A549 (cell line): Measurements from ENCODE around the gene UBXN2A. TPM values are rescaled to one million over a fixed set of nuclear protein-coding genes. Genes with fewer than 3 reads are reported as not detected.

Experiments
- ATAC-seq, 2 experiments: fragments of 200-7000 bp in 1 of 2; fragments of >200 bp in 1 of 2; cut with Nextera tagmentation in 1 of 2; cut with Tn5 transposase in 1 of 2; 3 replicates each; pipeline versions ENCODE4 v1.8.0 to v1.9.1; 2018 to 2020; ENCODE audit warnings: mild to moderate bottlenecking in 1 of 2, moderate library complexity in 1 of 2
- CTCF ChIA-PET: fragments of 300-600 bp; sonication (Branson Sonifier 250); formaldehyde crosslinking; extraction: SDS; loops from one replicate; lab custom pipeline; 2021; ENCODE audit warnings: antibody characterized with exemption, inconsistent platforms; lab: Yijun Ruan, JAX
- POLR2A ChIA-PET: fragments of 350-600 bp; formaldehyde crosslinking; extraction: SDS; loops from one replicate; lab custom pipeline; 2021; ENCODE audit warnings: antibody characterized with exemption, inconsistent platforms; lab: Yijun Ruan, JAX
- DNase-seq, 2 experiments: peaks; one replicate each; pipeline versions ENCODE4 v3.0.0 to v3.0.0-alpha.2; 2011 to 2016; ENCODE audit warnings: low read depth in 1 of 2, low spot score in 1 of 2
- FAIRE-seq: peaks from 2 replicates; lab custom pipeline; 2011; peaks lifted over from hg19 to GRCh38; lab: Jason Lieb, UNC
- H3K27ac ChIP-seq, 2 experiments: fragments of >200 bp; sonication (Bioruptor Twin); formaldehyde crosslinking; 3 replicates each; pipeline ENCODE4 v1.5.1; 2016 to 2017
- H3K4me1 ChIP-seq: fragments of >200 bp; sonication (Bioruptor Twin); formaldehyde crosslinking; 3 replicates; pipeline ENCODE4 v1.6.1; 2016
- H3K4me2 ChIP-seq: fragments of >200 bp; sonication (Bioruptor Twin); formaldehyde crosslinking; 3 replicates; pipeline ENCODE4 v1.6.1; 2016
- H3K4me3 ChIP-seq: fragments of >200 bp; sonication (Bioruptor Twin); formaldehyde crosslinking; 3 replicates; pipeline ENCODE4 v1.5.1; 2016
- H3K9me3 ChIP-seq: fragments of >200 bp; sonication (Bioruptor Twin); formaldehyde crosslinking; 3 replicates; pipeline ENCODE4 v1.6.1; 2016
- CEBPB ChIP-seq, 2 experiments: fragments of >200 bp in 1 of 2; sonication (Bioruptor Twin) in 1 of 2; formaldehyde crosslinking in 1 of 2; IDR thresholded peaks; 2 replicates each; pipeline ENCODE4 v1.6.1; 2012 to 2016
- CHD2 ChIP-seq: fragments of 150-350 bp; IDR thresholded peaks from 2 replicates; pipeline ENCODE4 v1.6.1; 2014; ENCODE audit warnings: low read length; ENCODE audit not compliant: partially characterized antibody
- CHD4 ChIP-seq: fragments of 200-600 bp; sonication (generic); IDR thresholded peaks from 2 replicates; pipeline ENCODE4 v1.6.1; 2016; ENCODE audit warnings: antibody characterized with exemption, mild to moderate bottlenecking, borderline replicate concordance
- EHF ChIP-seq: fragments of 250-450 bp; sonication (Bioruptor Pico); IDR thresholded peaks from 2 replicates; pipeline ENCODE4 v1.5.0; 2020; ENCODE audit warnings: mild to moderate bottlenecking
- EHMT2 ChIP-seq: fragments of 200-600 bp; sonication (generic); IDR thresholded peaks from 2 replicates; pipeline ENCODE4 v1.6.1; 2016; ENCODE audit warnings: antibody characterized with exemption, low read depth, mild to moderate bottlenecking, moderate library complexity
- FOSB ChIP-seq: fragments of 250-450 bp; sonication (Bioruptor Pico); IDR thresholded peaks from 2 replicates; pipeline ENCODE4 v1.5.0; 2020; ENCODE audit warnings: mild to moderate bottlenecking, moderate library complexity
- FOSL2 ChIP-seq, 2 experiments: fragments of 450-650 bp in 1 of 2; fragments of >200 bp in 1 of 2; sonication (Bioruptor Twin) in 1 of 2; formaldehyde crosslinking; IDR thresholded peaks; 2 replicates each; pipeline versions ENCODE4 v1.5.0 to v1.6.1; 2016 to 2020; ENCODE audit warnings: mild to moderate bottlenecking in 1 of 2, moderate library complexity in 1 of 2
- FOXS1 ChIP-seq: fragments of 250-450 bp; sonication (Bioruptor Pico); IDR thresholded peaks from 2 replicates; pipeline ENCODE4 v1.5.0; 2020; ENCODE audit warnings: mild to moderate bottlenecking, moderate library complexity
- HOXB5 ChIP-seq: fragments of 250-450 bp; sonication (Bioruptor Pico); IDR thresholded peaks from 2 replicates; pipeline ENCODE4 v1.5.0; 2020; ENCODE audit warnings: mild to moderate bottlenecking, moderate library complexity
- MAZ ChIP-seq: fragments of 150-350 bp; IDR thresholded peaks from 2 replicates; pipeline ENCODE4 v1.6.1; 2014; ENCODE audit warnings: antibody characterized with exemption, low read depth, low read length, borderline replicate concordance
- NPAS2 ChIP-seq: fragments of 250-450 bp; sonication (Bioruptor Pico); IDR thresholded peaks from 2 replicates; pipeline ENCODE4 v1.8.0; 2022; ENCODE audit warnings: mild to moderate bottlenecking, moderate library complexity, borderline replicate concordance
- NR3C1 ChIP-seq: fragments of >200 bp; sonication (Bioruptor Twin); formaldehyde crosslinking; IDR thresholded peaks from 3 replicates; pipeline ENCODE4 v1.6.1; 2017
- POLR2AphosphoS2 ChIP-seq: conservative IDR thresholded peaks from 2 replicates; pipeline ENCODE4 v1.6.1; 2012; ENCODE audit warnings: low read length, improper control_type of control experiment, inconsistent platforms
- RAD21 ChIP-seq, 2 experiments: fragments of >200 bp in 1 of 2; sonication (Bioruptor Twin) in 1 of 2; formaldehyde crosslinking in 1 of 2; IDR thresholded peaks in 1 of 2; conservative IDR thresholded peaks in 1 of 2; 2 replicates in 1 of 2; 3 replicates in 1 of 2; pipeline ENCODE4 v1.6.1; 2012 to 2018; ENCODE audit warnings: inconsistent platforms in 1 of 2
- RARB ChIP-seq: fragments of 250-450 bp; sonication (Bioruptor Pico); IDR thresholded peaks from 2 replicates; pipeline ENCODE4 v1.8.0; 2021; ENCODE audit warnings: mild to moderate bottlenecking, moderate library complexity
- SMC3 ChIP-seq: fragments of >200 bp; sonication (Bioruptor Twin); formaldehyde crosslinking; IDR thresholded peaks from 3 replicates; pipeline ENCODE4 v1.6.1; 2018; ENCODE audit warnings: inconsistent platforms
- TP53 ChIP-seq: fragments of 250-450 bp; sonication (Bioruptor Pico); IDR thresholded peaks from 2 replicates; pipeline ENCODE4 v1.5.0; 2021; ENCODE audit warnings: mild to moderate bottlenecking, moderate library complexity
- ZFP36 ChIP-seq: fragments of 450-650 bp; IDR thresholded peaks from 2 replicates; pipeline ENCODE4 v1.6.1; 2014; ENCODE audit warnings: borderline replicate concordance; ENCODE audit not compliant: partially characterized antibody
- WGBS: methylation state at CpG from one replicate; pipeline ENCODE4 v1.1.6; 2017; ENCODE audit errors: missing lambda C conversion rate; 5-methylcytosine and 5-hydroxymethylcytosine counted together
- polyA plus RNA-seq, 4 experiments: library from polyadenylated mRNA; depleted of rRNA in 3 of 4; stranded (reverse); fragments of >200 nt; fragmentation: RNase III in 1 of 4; extraction: RNeasy Plus Mini Kit Qiagen cat#74134 plus additional on column Dnase treatment in 1 of 4; gene quantifications; 2 replicates in 3 of 4; 3 replicates in 1 of 4; pipeline ENCODE4 v1.2.3, GENCODE V29; 2011 to 2017
- TF ChIP-seq, protein P1 (sequence below): IDR thresholded peaks from 2 replicates; pipeline ENCODE4 v1.6.1; 2012
- TF ChIP-seq, protein P2 (sequence below): fragments of >200 bp; sonication (Bioruptor Twin); formaldehyde crosslinking; IDR thresholded peaks from 3 replicates; pipeline ENCODE4 v1.5.1; 2016
- TF ChIP-seq, protein P3 (sequence below): fragments of >200 bp; sonication (Bioruptor Twin); formaldehyde crosslinking; IDR thresholded peaks from 3 replicates; pipeline ENCODE4 v1.6.1; 2016

Gene UBXN2A
- polyA plus RNA-seq, 2 of the 4 experiments (the other 2 are of a cell fraction): 13.7 to 25.4 TPM

DNA sequence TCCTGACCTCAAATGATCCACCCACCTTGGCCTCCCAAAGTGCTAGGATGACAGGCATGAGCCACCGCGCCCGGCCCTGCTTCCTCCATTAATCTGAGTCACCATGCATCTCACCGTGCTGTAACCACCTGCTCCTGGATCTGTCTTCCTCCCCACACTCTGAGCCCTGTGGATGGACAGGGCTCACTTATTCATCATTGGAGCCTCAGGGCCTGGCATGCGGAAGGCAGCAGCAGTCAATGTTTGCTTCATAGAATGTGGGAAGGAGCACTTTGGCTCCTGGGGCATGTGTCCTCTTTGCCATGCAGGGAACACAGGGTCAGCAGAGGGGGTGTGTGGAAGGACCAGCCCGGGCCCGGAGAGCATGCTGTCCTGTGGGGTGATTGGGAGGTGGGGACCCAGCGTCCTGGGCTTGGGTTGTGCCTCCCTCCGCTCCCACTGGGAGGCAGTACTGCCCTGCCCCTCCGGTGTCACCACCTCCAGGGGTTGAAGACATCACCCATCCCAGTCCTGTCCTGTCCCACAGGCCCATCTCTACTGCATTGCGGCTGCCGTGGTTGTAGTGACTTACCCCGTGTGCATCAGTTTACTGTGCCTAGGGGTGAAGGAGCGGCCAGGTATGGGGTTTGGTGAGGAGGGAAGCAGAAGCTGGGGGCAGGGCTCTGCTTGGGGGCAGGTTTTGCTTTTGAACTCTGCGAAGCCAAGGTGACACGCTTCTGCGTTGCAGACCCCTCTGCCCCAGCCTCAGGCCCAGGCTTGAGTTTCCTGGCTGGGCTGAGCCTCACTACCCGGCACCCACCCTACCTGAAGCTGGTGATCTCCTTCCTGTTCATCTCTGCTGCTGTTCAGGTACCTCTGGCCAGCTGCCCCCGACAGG, 81.1 kb downstream of the UBXN2A start:
- DNase-seq: peak; percentile 35 to 57
- ChIA-PET CTCF (interaction anchor here (0.6 to 6.3 kb wide), 10 partner anchors 12 to 236 kb away, joined by 3 to 43 read pairs (median 4); partner anchors contain the start of genes ATAD2B, TP53I3 and WDCP), POLR2A (interaction anchor here (0.6 to 1.9 kb wide), 2 partner anchors 34 to 63 kb away, joined by 4 to 8 read pairs; partner anchors contain the start of gene TP53I3)
- no peak for FAIRE-seq
- Histone ChIP-seq H3K4me3 (no peak overlapping the region), H3K4me1 (peaks cover 47% of the 10 kb centered on the region), H3K4me2 (peak overlapping the region; percentile 19; the same call in 1 of the 3 replicates), H3K9me3 (no peaks in the 10 kb centered on the region), H3K27ac (peak overlapping the region; percentile 45 to 60; a peak in 5 of 6 replicates)
- 65% methylated on average over 19 of the region's 19 CpGs for WGBS
- no peak for TF ChIP-seq NPAS2 (CRISPR knock-in tag)
- TF ChIP-seq RARB (CRISPR knock-in tag): no peak
- no peak for TF ChIP-seq EHMT2
- no peak for TF ChIP-seq NR3C1
- TF ChIP-seq RAD21 (conservative IDR thresholded peaks at IDR 0.05 in 1 of 2, IDR thresholded peaks at IDR 0.05 in 1 of 2): peak; percentile 52 to 70; a peak in 4 of 5 replicates
- TF ChIP-seq MAZ: no peak
- no peak for TF ChIP-seq FOSL2 (IDR thresholded peaks at IDR 0.05)
- 0 out of 2 replicates have a peak, but pooled peaks have one; percentile 2 for TF ChIP-seq FOSL2 (CRISPR knock-in tag; IDR thresholded peaks at IDR 0.05)
- TF ChIP-seq, protein P1, sequence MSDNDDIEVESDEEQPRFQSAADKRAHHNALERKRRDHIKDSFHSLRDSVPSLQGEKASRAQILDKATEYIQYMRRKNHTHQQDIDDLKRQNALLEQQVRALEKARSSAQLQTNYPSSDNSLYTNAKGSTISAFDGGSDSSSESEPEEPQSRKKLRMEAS: no peak; the same call in 1 of the 2 replicates
- TF ChIP-seq HOXB5 (CRISPR knock-in tag): no peak
- TF ChIP-seq TP53 (CRISPR knock-in tag): no peak
- TF ChIP-seq EHF (CRISPR knock-in tag): no peak
- TF ChIP-seq CEBPB (IDR thresholded peaks at IDR 0.05): no peak
- peak; percentile 43; the same call in 1 of the 3 replicates for TF ChIP-seq SMC3
- TF ChIP-seq CHD2: peak; percentile 22
- TF ChIP-seq FOXS1: no peak
- TF ChIP-seq, protein P2, sequence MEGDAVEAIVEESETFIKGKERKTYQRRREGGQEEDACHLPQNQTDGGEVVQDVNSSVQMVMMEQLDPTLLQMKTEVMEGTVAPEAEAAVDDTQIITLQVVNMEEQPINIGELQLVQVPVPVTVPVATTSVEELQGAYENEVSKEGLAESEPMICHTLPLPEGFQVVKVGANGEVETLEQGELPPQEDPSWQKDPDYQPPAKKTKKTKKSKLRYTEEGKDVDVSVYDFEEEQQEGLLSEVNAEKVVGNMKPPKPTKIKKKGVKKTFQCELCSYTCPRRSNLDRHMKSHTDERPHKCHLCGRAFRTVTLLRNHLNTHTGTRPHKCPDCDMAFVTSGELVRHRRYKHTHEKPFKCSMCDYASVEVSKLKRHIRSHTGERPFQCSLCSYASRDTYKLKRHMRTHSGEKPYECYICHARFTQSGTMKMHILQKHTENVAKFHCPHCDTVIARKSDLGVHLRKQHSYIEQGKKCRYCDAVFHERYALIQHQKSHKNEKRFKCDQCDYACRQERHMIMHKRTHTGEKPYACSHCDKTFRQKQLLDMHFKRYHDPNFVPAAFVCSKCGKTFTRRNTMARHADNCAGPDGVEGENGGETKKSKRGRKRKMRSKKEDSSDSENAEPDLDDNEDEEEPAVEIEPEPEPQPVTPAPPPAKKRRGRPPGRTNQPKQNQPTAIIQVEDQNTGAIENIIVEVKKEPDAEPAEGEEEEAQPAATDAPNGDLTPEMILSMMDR: peak; percentile 41
- TF ChIP-seq ZFP36: no peak
- TF ChIP-seq, protein P3, sequence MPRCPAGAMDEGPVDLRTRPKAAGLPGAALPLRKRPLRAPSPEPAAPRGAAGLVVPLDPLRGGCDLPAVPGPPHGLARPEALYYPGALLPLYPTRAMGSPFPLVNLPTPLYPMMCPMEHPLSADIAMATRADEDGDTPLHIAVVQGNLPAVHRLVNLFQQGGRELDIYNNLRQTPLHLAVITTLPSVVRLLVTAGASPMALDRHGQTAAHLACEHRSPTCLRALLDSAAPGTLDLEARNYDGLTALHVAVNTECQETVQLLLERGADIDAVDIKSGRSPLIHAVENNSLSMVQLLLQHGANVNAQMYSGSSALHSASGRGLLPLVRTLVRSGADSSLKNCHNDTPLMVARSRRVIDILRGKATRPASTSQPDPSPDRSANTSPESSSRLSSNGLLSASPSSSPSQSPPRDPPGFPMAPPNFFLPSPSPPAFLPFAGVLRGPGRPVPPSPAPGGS: no peak
- TF ChIP-seq FOSB (CRISPR knock-in tag): no peak
- no peak for TF ChIP-seq CHD4
- ATAC-seq: peak; percentile 45 to 77

DNA sequence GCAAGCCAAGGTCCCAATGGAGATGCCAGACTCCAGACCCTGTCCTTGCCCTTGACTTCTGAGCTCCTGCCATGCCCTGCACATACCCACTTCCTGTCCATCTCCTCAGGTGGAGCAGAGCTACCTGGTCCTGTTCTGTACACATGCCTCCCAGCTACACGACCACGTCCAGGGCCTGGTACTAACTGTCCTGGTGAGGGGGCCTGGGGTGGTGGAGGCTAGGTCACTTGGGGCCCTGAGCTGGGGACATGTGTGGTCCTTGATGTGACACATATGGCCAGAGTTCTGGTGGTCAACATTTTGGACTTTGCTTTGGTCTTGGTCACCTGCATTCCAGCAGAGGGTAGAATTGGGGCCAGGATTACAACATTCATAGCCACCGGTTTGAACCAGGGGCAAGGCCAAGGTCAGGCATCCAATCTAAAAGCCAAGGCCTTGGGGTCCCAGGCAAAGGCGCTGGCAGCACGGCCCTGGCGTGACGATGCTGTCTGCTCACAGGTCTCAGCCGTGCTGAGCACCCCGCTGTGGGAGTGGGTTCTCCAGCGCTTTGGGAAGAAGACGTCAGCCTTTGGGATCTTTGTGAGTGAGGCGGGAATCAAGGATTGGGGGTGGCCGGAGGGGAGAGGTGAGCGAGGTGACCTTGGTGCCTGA, 82.2 kb downstream of the UBXN2A start:
- Histone ChIP-seq H3K9me3 (no peaks in the 10 kb centered on the region), H3K4me3 (no peak overlapping the region), H3K4me2 (no peak overlapping the region), H3K4me1 (peaks cover 37% of the 10 kb centered on the region), H3K27ac (no peak overlapping the region)
- TF ChIP-seq POLR2AphosphoS2 (no peak), FOSL2 (IDR thresholded peaks at IDR 0.05) (no peak), FOSL2 (CRISPR knock-in tag; IDR thresholded peaks at IDR 0.05) (no peak), MAZ (no peak)
- TF ChIP-seq, protein P3: no peak
- POLR2A ChIA-PET: interaction anchor here (1.9 kb wide), 1 partner anchor 62 kb away, joined by 4 read pairs; the partner anchor contains the start of gene TP53I3
- no peak for FAIRE-seq
- no peak for DNase-seq
- no peak for ATAC-seq
- WGBS: 93% methylated on average over 14 of the region's 14 CpGs
- CTCF ChIA-PET: interaction anchor here (0.6 to 6.3 kb wide), 7 partner anchors 11 to 95 kb away, joined by 3 to 43 read pairs (median 5); partner anchors contain the start of genes ATAD2B, TP53I3 and WDCP
